K562 (cell line): ENCODE results near the gene DNASE1L1. TPM values are rescaled to one million over a fixed set of nuclear protein-coding genes. Genes with fewer than 3 reads are reported as not detected.
A peak's percentile ranks its signal among the peaks of the same experiment; 100 is the strongest.

Source experiments
- ATAC-seq: fragments of 200-7000 bp; cut with Tn5 transposase; 3 replicates; pipeline ENCODE4 v1.9.1; 2020; ENCODE audit warnings: moderate library complexity
- BruUV-seq: library from RNA; stranded (reverse); fragments of 400-500 nt; replicated peaks from 2 replicates; lab custom pipeline; 2021; lab: Mats Ljungman, UMichigan
- CTCF ChIA-PET: fragments of 300-600 bp; formaldehyde crosslinking; extraction: SDS; loops from one replicate; lab custom pipeline; 2021; ENCODE audit warnings: low intra/inter-chr PET ratio; lab: Yijun Ruan, JAX
- POLR2A ChIA-PET: fragments of 300-600, 350-650 bp; sonication (Branson Sonifier 250); formaldehyde crosslinking; extraction: SDS; loops from one replicate; lab custom pipeline; 2021; ENCODE audit warnings: antibody characterized with exemption, inconsistent platforms; lab: Yijun Ruan, JAX
- DNase-seq, 4 experiments: peaks; one replicate each; pipeline versions ENCODE4 v3.0.0 to v3.0.0-alpha.2; 2011 to 2018; ENCODE audit warnings: low spot score in 3 of 4, mixed read lengths in 3 of 4; ENCODE audit errors: extremely low read depth in 1 of 4
- FAIRE-seq: peaks from 2 replicates; lab custom pipeline; 2011; peaks lifted over from hg19 to GRCh38; lab: Jason Lieb, UNC
- H2AFZ ChIP-seq: 2 replicates; pipeline ENCODE4 v1.6.0; 2011; ENCODE audit warnings: low read depth, low read length, control low read depth, inconsistent platforms
- H3K27ac ChIP-seq: fragments of 200-600 bp; 3 replicates; pipeline ENCODE4 v1.8.0; 2011; ENCODE audit warnings: low read depth, mild to moderate bottlenecking, control low read depth, inconsistent platforms, low read length, moderate library complexity, mixed read lengths; ENCODE audit errors: extremely low read depth
- H3K27me3 ChIP-seq, 2 experiments: fragments of 300-600 bp in 1 of 2; 2 replicates in 1 of 2; 3 replicates in 1 of 2; pipeline versions ENCODE4 v1.6.0 to v1.8.0; 2011; ENCODE audit warnings: inconsistent platforms in 2 of 2, low read length in 2 of 2, mild to moderate bottlenecking in 1 of 2, mixed read lengths in 1 of 2, moderate library complexity in 1 of 2; ENCODE audit not compliant: control insufficient read depth in 2 of 2, insufficient read depth in 2 of 2
- H3K36me3 ChIP-seq: fragments of 300-600 bp; 3 replicates; pipeline ENCODE4 v1.8.0; 2011; ENCODE audit warnings: mild to moderate bottlenecking, low read length, inconsistent platforms; ENCODE audit not compliant: control insufficient read depth, insufficient read depth
- H3K4me1 ChIP-seq, 2 experiments: fragments of 200-600 bp in 1 of 2; replicated peaks in 1 of 2; 2 replicates in 1 of 2; 3 replicates in 1 of 2; pipeline versions ENCODE4 v1.5.1 to v1.8.0; 2011; ENCODE audit warnings: inconsistent platforms in 2 of 2, low read length in 2 of 2, mild to moderate bottlenecking in 1 of 2, mixed read lengths in 1 of 2, moderate library complexity in 1 of 2; ENCODE audit not compliant: control insufficient read depth in 2 of 2, insufficient read depth in 2 of 2
- H3K4me2 ChIP-seq: 2 replicates; pipeline ENCODE4 v1.6.1; 2011; ENCODE audit warnings: low read length, control low read depth, inconsistent platforms, mixed read lengths; ENCODE audit not compliant: insufficient read depth
- H3K4me3 ChIP-seq: fragments of 200-600 bp; sonication (generic), shearing (Covaris generic); 2 replicates; pipeline ENCODE4 v1.5.1; 2016; ENCODE audit warnings: control low read depth, inconsistent platforms
- H3K79me2 ChIP-seq: fragments of 200-600 bp; 3 replicates; pipeline ENCODE4 v1.8.0; 2011; ENCODE audit warnings: low read length, inconsistent platforms; ENCODE audit not compliant: control insufficient read depth, insufficient read depth
- H3K9ac ChIP-seq, 2 experiments: 2 replicates each; pipeline versions ENCODE4 v1.6.0 to v1.6.1; 2011; ENCODE audit warnings: low read depth in 2 of 2, low read length in 2 of 2, control low read depth in 1 of 2, inconsistent platforms in 1 of 2, mild to moderate bottlenecking in 1 of 2, mixed read lengths in 1 of 2; ENCODE audit not compliant: insufficient read depth in 1 of 2
- H3K9me1 ChIP-seq: one replicate; pipeline ENCODE4 v1.6.0; 2011; ENCODE audit warnings: inconsistent platforms, mild to moderate bottlenecking, low read length, moderate library complexity; ENCODE audit not compliant: control insufficient read depth, insufficient read depth
- H3K9me3 ChIP-seq: replicated peaks from 2 replicates; pipeline ENCODE4 v1.5.1; 2011; ENCODE audit warnings: low read depth, low read length, inconsistent platforms; ENCODE audit not compliant: control insufficient read depth, insufficient read depth
- H4K20me1 ChIP-seq: replicated peaks from 2 replicates; pipeline ENCODE4 v1.6.1; 2011; ENCODE audit warnings: low read length, inconsistent platforms, mixed read lengths; ENCODE audit not compliant: control insufficient read depth, insufficient read depth
- BRD9 ChIP-seq: fragments of 450-650 bp; IDR thresholded peaks from 2 replicates; pipeline ENCODE4 v1.6.1; 2018; ENCODE audit warnings: low read depth; ENCODE audit not compliant: partially characterized antibody
- CREM ChIP-seq: IDR thresholded peaks from 2 replicates; pipeline ENCODE4 v1.6.1; 2014; ENCODE audit warnings: antibody characterized with exemption, low read depth
- FOXA3 ChIP-seq, 2 experiments: fragments of 450-650 bp in 1 of 2; sonication (generic) in 1 of 2; formaldehyde crosslinking; IDR thresholded peaks in 1 of 2; conservative IDR thresholded peaks in 1 of 2; 2 replicates each; pipeline versions ENCODE4 v1.4.0 to v1.8.0; 2020 to 2022; ENCODE audit warnings: mild to moderate bottlenecking in 2 of 2, missing genetic modification reagents in 1 of 2
- FUS ChIP-seq: fragments of 200-400 bp; formaldehyde crosslinking; optimal IDR thresholded peaks from 2 replicates; pipeline ENCODE3; 2017; ENCODE audit warnings: low read depth, low read length
- KDM1A ChIP-seq, 2 experiments: fragments of 450-650 bp; IDR thresholded peaks; 2 replicates each; pipeline ENCODE4 v1.6.1; 2016; ENCODE audit warnings: mild to moderate bottlenecking in 2 of 2
- MAFK ChIP-seq: IDR thresholded peaks from 2 replicates; pipeline ENCODE4 v1.6.1; 2011; ENCODE audit warnings: low read length, improper control_type of control experiment
- MBD2 ChIP-seq: sonication (generic); IDR thresholded peaks from 2 replicates; pipeline ENCODE4 v1.6.1; 2016; ENCODE audit warnings: low read depth, borderline replicate concordance
- MTA3 ChIP-seq: fragments of 450-650 bp; formaldehyde crosslinking; IDR thresholded peaks from 2 replicates; pipeline ENCODE4 v1.6.1; 2017; ENCODE audit warnings: mild to moderate bottlenecking, borderline replicate concordance
- MTF1 ChIP-seq: fragments of 250-450 bp; sonication (Bioruptor Pico); IDR thresholded peaks from 2 replicates; pipeline ENCODE4 v1.9.0; 2021; ENCODE audit warnings: moderate library complexity, mild to moderate bottlenecking, inconsistent platforms, borderline replicate concordance
- NONO ChIP-seq, 2 experiments: fragments of 200-400 bp in 1 of 2; fragments of 450-650 bp in 1 of 2; formaldehyde crosslinking in 1 of 2; IDR thresholded peaks; 2 replicates each; pipeline ENCODE4 v1.6.1; 2017; ENCODE audit warnings: low read depth in 2 of 2, mild to moderate bottlenecking in 2 of 2, moderate library complexity in 2 of 2, low read length in 1 of 2
- RNF2 ChIP-seq: sonication (generic); IDR thresholded peaks from 2 replicates; pipeline ENCODE4 v1.6.1; 2016
- SRF ChIP-seq, 2 experiments: fragments of 250-450, 450-650 bp in 1 of 2; sonication (Bioruptor Pico) in 1 of 2; sonication (generic) in 1 of 2; formaldehyde crosslinking; IDR thresholded peaks; 2 replicates each; pipeline versions ENCODE4 v1.5.0 to v1.5.1; 2020 to 2022; ENCODE audit warnings: mild to moderate bottlenecking in 1 of 2, missing genetic modification reagents in 1 of 2
- ZFP36 ChIP-seq: fragments of 150-350 bp; IDR thresholded peaks from 2 replicates; pipeline ENCODE4 v1.6.1; 2018; ENCODE audit warnings: low read length, low read depth; ENCODE audit not compliant: partially characterized antibody
- ZNF263 ChIP-seq: sonication (generic); formaldehyde crosslinking; IDR thresholded peaks from 2 replicates; pipeline ENCODE4 v1.8.0; 2022; ENCODE audit warnings: mild to moderate bottlenecking, missing genetic modification reagents, borderline replicate concordance
- ZNF316 ChIP-seq: fragments of 450-650 bp; IDR thresholded peaks from 2 replicates; pipeline ENCODE4 v1.6.1; 2016
- ZNF766 ChIP-seq: fragments of 200-800 bp; sonication (Bioruptor generic); conservative IDR thresholded peaks from 2 replicates; pipeline ENCODE4 v1.6.1; 2016; ENCODE audit warnings: missing genetic modification characterization, missing compliant biosample characterization
- WGBS: fragments of 100-300 bp; shearing (Covaris generic); methylation state at CpG from one replicate; pipeline ENCODE4 v1.1.6; 2016; ENCODE audit warnings: low coverage, mixed read lengths; ENCODE audit not compliant: insufficient coverage; ENCODE audit errors: missing lambda C conversion rate; 5-methylcytosine and 5-hydroxymethylcytosine counted together
- in situ Hi-C: fragments of 300-500 bp; cut with MboI; formaldehyde crosslinking; loops from 4 replicates; pipeline ENCODE4 v1.15.0; 2018; ENCODE audit warnings: inconsistent platforms, mixed read lengths
- intact Hi-C: fragments of 100-400 bp; cut with micrococcal nuclease; formaldehyde crosslinking; loops from 2 replicates; pipeline ENCODE4 v1.14.2; 2022
- polyA plus RNA-seq, 8 experiments: library from polyadenylated mRNA; depleted of rRNA in 4 of 8; stranded (reverse) in 5 of 8; unstranded in 3 of 8; fragments of >200 nt; fragmentation: Nextera tagmentation in 2 of 8; fragmentation: Illumina TruSeq in 1 of 8; extraction: Ambion mirVana in 2 of 8; extraction: Trizol in 1 of 8; gene quantifications; 2 replicates each; pipeline versions ENCODE4 v1.2.1 to v1.2.3, GENCODE V29; 2011 to 2014; ENCODE audit warnings: inconsistent platforms in 1 of 8, missing spikeins in 1 of 8
- total RNA-seq, 7 experiments: library from RNA; depleted of rRNA in 6 of 7; stranded (reverse); fragments of >200 nt in 6 of 7; fragmentation: Illumina TruSeq in 2 of 7; extraction: Trizol in 2 of 7; gene quantifications; 2 replicates each; pipeline versions ENCODE4 v1.2.1 to v1.2.3, GENCODE V29; 2011 to 2021; ENCODE audit warnings: low replicate concordance in 1 of 7
- TF ChIP-seq, protein P1 (sequence below), 2 experiments: fragments of 250-450 bp in 1 of 2; fragments of 450-650 bp in 1 of 2; sonication (Bioruptor Pico) in 1 of 2; IDR thresholded peaks; 2 replicates each; pipeline versions ENCODE4 v1.6.1 to v1.8.0; 2016 to 2021; ENCODE audit warnings: mild to moderate bottlenecking in 2 of 2, moderate library complexity in 2 of 2, missing compliant biosample characterization in 1 of 2, missing genetic modification characterization in 1 of 2
- TF ChIP-seq, protein P2 (sequence below), 2 experiments: fragments of 450-650 bp; conservative IDR thresholded peaks; 2 replicates each; pipeline ENCODE4 v1.6.1; 2017; ENCODE audit warnings: mild to moderate bottlenecking in 2 of 2, moderate library complexity in 2 of 2

Gene DNASE1L1
- total and polyA plus RNA-seq, 9 of the 15 experiments (the other 6 are each of a cell fraction or from before 2014, with no cell fraction given), result 0.73 to 12.6 (median 7.9) TPM

DNA sequence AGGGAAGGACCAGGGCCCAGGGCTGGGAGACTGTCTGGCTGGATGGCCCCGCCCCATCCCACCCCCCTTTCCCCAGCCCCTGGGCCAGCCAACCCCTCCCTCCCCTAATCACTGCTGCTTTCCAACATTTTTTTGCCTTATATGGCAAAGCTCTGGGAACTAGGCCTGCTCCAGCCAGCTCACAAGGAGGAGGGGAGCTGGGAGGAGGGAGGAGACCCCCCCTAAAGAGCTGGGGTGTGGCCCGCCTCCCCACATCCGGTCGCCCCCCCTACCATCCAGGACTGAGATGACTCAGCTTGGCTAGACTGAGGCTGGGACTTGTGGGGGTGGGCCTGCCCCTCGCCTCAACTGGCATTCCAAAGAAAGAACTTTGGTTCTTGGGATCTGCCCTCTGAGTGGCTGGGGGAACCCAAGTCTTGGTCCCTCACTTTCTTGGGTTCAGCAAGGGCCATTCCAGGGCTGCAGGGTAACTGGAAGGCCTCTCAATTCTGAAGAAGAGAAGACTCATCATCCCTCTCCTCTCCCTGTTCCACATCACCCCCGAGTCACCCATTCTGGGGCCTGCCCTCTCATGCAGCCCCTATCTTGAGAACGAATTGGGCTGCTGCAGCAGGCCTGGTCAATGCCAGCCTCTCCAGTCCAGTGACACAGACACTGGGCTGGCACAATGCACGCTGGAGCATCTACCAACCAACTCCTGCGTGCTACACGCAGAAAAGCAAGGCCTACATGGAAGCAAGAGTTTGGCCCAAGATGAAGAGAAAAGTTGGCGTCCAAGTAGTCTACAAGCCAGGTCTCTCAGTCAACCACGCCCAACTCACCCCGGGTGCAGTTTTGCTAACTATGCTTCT lies 39.4 kb downstream of the DNASE1L1 start:
- ChIA-PET POLR2A (interaction anchor here (0.6 to 1.3 kb wide), 6 partner anchors 12 to 174 kb away, joined by 3 to 5 read pairs (median 4); no protein-coding TSS in a partner anchor), CTCF (no interaction called here)
- Histone ChIP-seq H3K4me3 (peak overlapping the region; percentile 89), H3K9ac (peak overlapping the region; percentile 94 to 96), H3K9me1 (no peaks in the 10 kb centered on the region), H3K36me3 (peaks cover 42% of the 10 kb centered on the region; the same call in 2 of the 3 replicates), H4K20me1 (no peaks in the 10 kb centered on the region; the same call in 1 of the 2 replicates), H2AFZ (no peak overlapping the region), H3K79me2 (peaks cover 61% of the 10 kb centered on the region), H3K4me1 (peaks cover 18 to 85% of the 10 kb centered on the region in 2 experiments), H3K27ac (peak overlapping the region; percentile 99), H3K9me3 (no peaks in the 10 kb centered on the region), H3K4me2 (peak overlapping the region; percentile 96), H3K27me3 (no peaks in the 10 kb centered on the region)
- in situ Hi-C loops, result loop anchor here (10.0 kb wide), 1 partner anchor 165 kb away; no protein-coding TSS in a partner anchor
- intact Hi-C loops, result loop anchor here (5.0 to 10.0 kb wide), 2 partner anchors 125 to 448 kb away; partner anchors contain the start of gene SLC10A3
- peak; percentile 85 for FAIRE-seq
- peak; percentile 54 to 90 (median 68) for DNase-seq
- WGBS, result 3% methylated on average over 7 of the region's 13 CpGs
- BruUV-seq, result TSS peak; percentile 96
- peak; percentile 23 for ATAC-seq
- peak; percentile 83; the same call in 1 of the 2 replicates for TF ChIP-seq RNF2
- TF ChIP-seq CREM, result 0 out of 2 replicates have a peak, but pooled peaks have one; percentile 38
- TF ChIP-seq MTF1 (CRISPR knock-in tag), result no peak
- peak; percentile 16; the same call in 1 of the 2 replicates for TF ChIP-seq MTA3
- TF ChIP-seq FUS, result no peak
- TF ChIP-seq SRF (CRISPR knock-in tag; IDR thresholded peaks at IDR 0.05), result peak; percentile 95 to 98
- 0 out of 4 replicates have a peak, but pooled peaks of 1 of the 2 experiments have one; percentile 33 for TF ChIP-seq NONO (IDR thresholded peaks at IDR 0.05; ENCODE audit: low read depth in 2 of 2, low read length in 1 of 2)
- TF ChIP-seq, protein P1, sequence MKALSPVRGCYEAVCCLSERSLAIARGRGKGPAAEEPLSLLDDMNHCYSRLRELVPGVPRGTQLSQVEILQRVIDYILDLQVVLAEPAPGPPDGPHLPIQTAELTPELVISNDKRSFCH (CRISPR knock-in tag; IDR thresholded peaks at IDR 0.05), result no peak
- TF ChIP-seq, protein P1 (tag; IDR thresholded peaks at IDR 0.05), result peak; percentile 58; the same call in 1 of the 2 replicates
- TF ChIP-seq ZFP36, result peak; percentile 68
- TF ChIP-seq MAFK, result peak; percentile 58
- peak; percentile 50; the same call in 1 of the 2 replicates for TF ChIP-seq ZNF316
- 0 out of 4 replicates have a peak, but pooled peaks of 1 of the 2 experiments have one; percentile 9 for TF ChIP-seq KDM1A (IDR thresholded peaks at IDR 0.05)
- TF ChIP-seq FOXA3 (CRISPR knock-in tag; conservative IDR thresholded peaks at IDR 0.05 in 1 of 2, IDR thresholded peaks at IDR 0.05 in 1 of 2), result no peak
- TF ChIP-seq MBD2, result peak; percentile 54; the same call in 1 of the 2 replicates
- TF ChIP-seq, protein P2, sequence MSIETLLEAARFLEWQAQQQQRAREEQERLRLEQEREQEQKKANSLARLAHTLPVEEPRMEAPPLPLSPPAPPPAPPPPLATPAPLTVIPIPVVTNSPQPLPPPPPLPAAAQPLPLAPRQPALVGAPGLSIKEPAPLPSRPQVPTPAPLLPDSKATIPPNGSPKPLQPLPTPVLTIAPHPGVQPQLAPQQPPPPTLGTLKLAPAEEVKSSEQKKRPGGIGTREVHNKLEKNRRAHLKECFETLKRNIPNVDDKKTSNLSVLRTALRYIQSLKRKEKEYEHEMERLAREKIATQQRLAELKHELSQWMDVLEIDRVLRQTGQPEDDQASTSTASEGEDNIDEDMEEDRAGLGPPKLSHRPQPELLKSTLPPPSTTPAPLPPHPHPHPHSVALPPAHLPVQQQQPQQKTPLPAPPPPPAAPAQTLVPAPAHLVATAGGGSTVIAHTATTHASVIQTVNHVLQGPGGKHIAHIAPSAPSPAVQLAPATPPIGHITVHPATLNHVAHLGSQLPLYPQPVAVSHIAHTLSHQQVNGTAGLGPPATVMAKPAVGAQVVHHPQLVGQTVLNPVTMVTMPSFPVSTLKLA (conservative IDR thresholded peaks at IDR 0.05), result 0 out of 4 replicates have a peak, but pooled peaks of 1 of the 2 experiments have one; percentile 16
- peak; percentile 84 for TF ChIP-seq ZNF263 (CRISPR knock-in tag)
- 0 out of 2 replicates have a peak, but pooled peaks have one; percentile 38 for TF ChIP-seq ZNF766
- TF ChIP-seq BRD9, result peak; percentile 75
